ENCODE results near the gene SFXN4. TPM values are rescaled to one million over a fixed set of nuclear protein-coding genes. Genes with fewer than 3 reads are reported as not detected.
"Not testable (repeated sequence)": the region's sequence is repeated elsewhere in the genome, so short reads cannot be mapped to it uniquely, and the experiment has no call there.

Gene SFXN4
- total and polyA plus RNA-seq, 2 of the 4 experiments (the other 2 are of a cell fraction), result 12.0 to 12.5 TPM

- TF ChIP-seq POLR2A (IDR thresholded peaks at IDR 0.05; ENCODE audit: low read depth, low read length) (no peak), RAD21 (IDR thresholded peaks at IDR 0.05; ENCODE audit: low read length) (no peak), MAFK (IDR thresholded peaks at IDR 0.05; ENCODE audit: low read depth, low read length) (no peak), MAZ (IDR thresholded peaks at IDR 0.05; ENCODE audit: borderline replicate concordance, low read depth, low read length) (no peak)
Observed at GRCh38 chr10:119138346-119139306, 26.9 kb downstream of the SFXN4 start (continued).

- Histone ChIP-seq H3K79me1 (ENCODE audit: low read depth in 1 of 2, low read length in 2 of 2) (peaks cover 8 to 22% of the 10 kb centered on the region in 2 experiments; a peak in 3 of 4 replicates), H3K9me1 (ENCODE audit: insufficient read depth, low read length) (peaks cover 11% of the 10 kb centered on the region), H3K36me3 (ENCODE audit: control insufficient read depth, insufficient read depth, low read length) (peaks cover 17% of the 10 kb centered on the region; the same call in 1 of the 2 replicates)
- H3K56ac ChIP-seq (ENCODE audit: extremely low read depth, insufficient read depth, low read length); H3K18ac ChIP-seq (ENCODE audit: low read depth, low read length); BruUV-seq (replicated peaks); DNase-seq; POLR2A ChIA-PET (ENCODE audit: unreplicated experiment); H4K5ac ChIP-seq (ENCODE audit: low read depth, low read length); H2BK15ac ChIP-seq (ENCODE audit: low read depth, low read length); H2BK120ac ChIP-seq (ENCODE audit: low read depth, low read length); H3K27me3 ChIP-seq (ENCODE audit: control insufficient read depth, insufficient read depth, low read length); ATAC-seq (ENCODE audit: low read depth); H3K4ac ChIP-seq (ENCODE audit: low read depth, low read length); H2BK20ac ChIP-seq (ENCODE audit: low read depth, low read length); dilution Hi-C loops (cut with HindIII; ENCODE audit: low sequenced_read_pairs, unreplicated experiment); H2AFZ ChIP-seq (replicated peaks; ENCODE audit: low read length, poor library complexity); H2BK5ac ChIP-seq (ENCODE audit: low read depth, low read length, poor library complexity, severe bottlenecking); H4K20me1 ChIP-seq (ENCODE audit: insufficient read depth, low read length); H3K4me2 ChIP-seq (ENCODE audit: low read depth, low read length); H2AK5ac ChIP-seq (ENCODE audit: low read depth, low read length); H3K4me3 ChIP-seq (ENCODE audit: insufficient read depth, low read depth, low read length); H3K9me3 ChIP-seq (ENCODE audit: control insufficient read depth, insufficient read depth, low read length); H3K9ac ChIP-seq (ENCODE audit: low read depth, low read length); H3K23ac ChIP-seq (ENCODE audit: low read depth, low read length); H4K91ac ChIP-seq (ENCODE audit: insufficient read depth, low read depth, low read length); H2AK9ac ChIP-seq (replicated peaks; ENCODE audit: low read depth, low read length, poor library complexity); in situ Hi-C loops (cut with MboI; ENCODE audit: low sequenced_read_pairs); H4K8ac ChIP-seq (ENCODE audit: low read depth in 2 of 2, low read length in 2 of 2); H3K14ac ChIP-seq (replicated peaks; ENCODE audit: low read depth, low read length); H3K27ac ChIP-seq (ENCODE audit: insufficient read depth, low read length); H3K4me1 ChIP-seq (ENCODE audit: control insufficient read depth, insufficient read depth, low read length): not testable (repeated sequence)
- CTCF ChIA-PET, result interaction anchor here (0.5 to 0.6 kb wide), 3 partner anchors 53 to 167 kb away, joined by 3 to 4 read pairs (median 3); no protein-coding TSS in a partner anchor
- 0% methylated on average over 1 of the region's 8 CpGs; no CpG with 5 or more reads in 1 of the 2 experiments for WGBS, 2 experiments (ENCODE audit: extremely low coverage in 2 of 2, insufficient read length in 1 of 2)
- intact Hi-C loops (cut with micrococcal nuclease), result loop anchor here (5.0 kb wide), 1 partner anchor 309 kb away; no protein-coding TSS in a partner anchor
Observed at GRCh38 chr10:119137878-119138277, 27.6 kb downstream of the SFXN4 start.

All from IMR-90 (cell line).